Esophagus muscularis mucosa (tissue), 4 donors: ENCODE data around the gene PSMB1.

Source experiments
- EP300 ChIP-seq: sonication (generic); formaldehyde crosslinking; IDR thresholded peaks from one replicate; pipeline ENCODE4 v1.6.1; 2017; ENCODE audit warnings: antibody characterized with exemption
- POLR2A ChIP-seq: fragments of 450-650 bp; IDR thresholded peaks from one replicate; pipeline ENCODE4 v1.6.1; 2017; ENCODE audit warnings: antibody characterized with exemption, moderate library complexity, mild to moderate bottlenecking, low read depth
- POLR2AphosphoS5 ChIP-seq, 2 donors: sonication (generic); formaldehyde crosslinking; IDR thresholded peaks; one replicate each; pipeline ENCODE4 v1.6.1; 2017; ENCODE audit warnings: antibody characterized with exemption in 2 of 2
- TF ChIP-seq, protein P1 (sequence below), 3 experiments: fragments of 200-600 bp in 2 of 3; fragments of 450-650 bp in 1 of 3; sonication (generic) in 2 of 3; IDR thresholded peaks; one replicate each; pipeline ENCODE4 v1.5.1; 2017 to 2019; ENCODE audit warnings: antibody characterized with exemption in 3 of 3, mild to moderate bottlenecking in 2 of 3, moderate library complexity in 1 of 3

DNA sequence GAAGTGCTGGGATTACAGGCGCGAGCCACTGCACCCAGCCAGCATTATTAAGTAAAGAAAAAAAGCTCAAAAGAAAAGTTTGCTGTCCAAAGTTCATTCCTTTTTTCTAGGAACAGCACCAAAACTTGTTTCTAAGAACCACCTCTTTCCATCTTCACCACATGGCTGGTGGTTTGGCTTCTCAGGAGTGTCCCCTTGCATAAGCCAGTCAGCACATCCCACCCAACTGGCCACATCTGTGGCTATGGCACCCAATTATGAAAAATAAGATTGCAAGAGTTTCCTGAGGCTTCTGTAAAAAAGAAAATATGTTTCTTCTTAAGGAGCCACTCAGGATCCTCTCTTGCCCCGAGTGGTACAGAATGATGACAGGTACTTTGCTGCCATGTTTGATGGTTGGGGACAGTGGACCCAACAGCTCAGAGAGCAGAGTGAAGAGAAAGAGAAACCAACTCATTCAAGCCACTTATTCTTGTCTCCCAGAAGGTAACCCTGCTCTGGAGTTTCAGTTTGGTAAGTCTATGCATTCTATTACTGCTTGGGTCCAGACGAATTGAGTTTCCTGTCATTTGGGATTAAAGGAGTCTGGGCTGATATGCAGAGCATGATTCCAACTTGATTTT, 65.3 kb downstream of the PSMB1 start:
- TF ChIP-seq, protein P1, sequence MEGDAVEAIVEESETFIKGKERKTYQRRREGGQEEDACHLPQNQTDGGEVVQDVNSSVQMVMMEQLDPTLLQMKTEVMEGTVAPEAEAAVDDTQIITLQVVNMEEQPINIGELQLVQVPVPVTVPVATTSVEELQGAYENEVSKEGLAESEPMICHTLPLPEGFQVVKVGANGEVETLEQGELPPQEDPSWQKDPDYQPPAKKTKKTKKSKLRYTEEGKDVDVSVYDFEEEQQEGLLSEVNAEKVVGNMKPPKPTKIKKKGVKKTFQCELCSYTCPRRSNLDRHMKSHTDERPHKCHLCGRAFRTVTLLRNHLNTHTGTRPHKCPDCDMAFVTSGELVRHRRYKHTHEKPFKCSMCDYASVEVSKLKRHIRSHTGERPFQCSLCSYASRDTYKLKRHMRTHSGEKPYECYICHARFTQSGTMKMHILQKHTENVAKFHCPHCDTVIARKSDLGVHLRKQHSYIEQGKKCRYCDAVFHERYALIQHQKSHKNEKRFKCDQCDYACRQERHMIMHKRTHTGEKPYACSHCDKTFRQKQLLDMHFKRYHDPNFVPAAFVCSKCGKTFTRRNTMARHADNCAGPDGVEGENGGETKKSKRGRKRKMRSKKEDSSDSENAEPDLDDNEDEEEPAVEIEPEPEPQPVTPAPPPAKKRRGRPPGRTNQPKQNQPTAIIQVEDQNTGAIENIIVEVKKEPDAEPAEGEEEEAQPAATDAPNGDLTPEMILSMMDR (IDR thresholded peaks at IDR 0.05) = no peak
- no peak for TF ChIP-seq EP300
- no peak for TF ChIP-seq POLR2A
- no peak for TF ChIP-seq POLR2AphosphoS5 (IDR thresholded peaks at IDR 0.05)
